Upper lobe of left lung (tissue), 4 donors: Measurements from ENCODE around the gene RABL2A.
"Not testable (repeated sequence)": the region's sequence is repeated elsewhere in the genome, so short reads cannot be mapped to it uniquely, and the experiment has no call there.

Experiments
- CTCF ChIP-seq, 6 experiments: fragments of 450-650 bp in 4 of 6; fragments of 200-600 bp in 2 of 6; sonication (generic) in 2 of 6; IDR thresholded peaks; one replicate each; pipeline ENCODE4 v1.5.1; 2016 to 2019; ENCODE audit warnings: antibody characterized with exemption in 6 of 6
- EP300 ChIP-seq, 4 donors: sonication (generic); formaldehyde crosslinking; IDR thresholded peaks; one replicate each; pipeline ENCODE4 v1.5.1; 2017; ENCODE audit warnings: antibody characterized with exemption in 4 of 4, control low read depth in 2 of 4
- POLR2A ChIP-seq, 4 donors: fragments of 450-650 bp; IDR thresholded peaks; one replicate each; pipeline ENCODE4 v1.5.1; 2016 to 2017; ENCODE audit warnings: antibody characterized with exemption in 4 of 4, mild to moderate bottlenecking in 2 of 4
- POLR2AphosphoS5 ChIP-seq, 2 donors: sonication (generic); formaldehyde crosslinking; IDR thresholded peaks; one replicate each; pipeline ENCODE4 v1.5.1; 2017; ENCODE audit warnings: antibody characterized with exemption in 2 of 2

- not testable (repeated sequence) for TF ChIP-seq CTCF, POLR2A, EP300, POLR2AphosphoS5 (IDR thresholded peaks at IDR 0.05)
Observed at GRCh38 chr2:113635358-113635757, 8.3 kb downstream of the RABL2A start.
